GM23338 (cell line): ENCODE data around the gene GMPPA. TPM values are rescaled to one million over a fixed set of nuclear protein-coding genes. Genes with fewer than 3 reads are reported as not detected.

Experiments
- ATAC-seq: fragments of 200-7000 bp; cut with Tn5 transposase; 3 replicates; pipeline ENCODE4 v1.9.1; 2020
- DNase-seq: peaks from one replicate; pipeline ENCODE4 v3.0.0-alpha.2; 2015; ENCODE audit warnings: low spot score
- H2AFZ ChIP-seq: fragments of 200-600 bp; sonication (generic); 2 replicates; pipeline ENCODE4 v1.8.0; 2016; ENCODE audit warnings: antibody characterized with exemption, mild to moderate bottlenecking, moderate library complexity
- H3F3A ChIP-seq: fragments of 200-600 bp; sonication (generic); replicated peaks from 2 replicates; pipeline ENCODE4 v1.8.0; 2017; ENCODE audit warnings: antibody characterized with exemption, mixed run types, low read depth
- H3K27ac ChIP-seq: fragments of 200-600 bp; sonication (generic); 2 replicates; pipeline ENCODE4 v1.6.1; 2016; ENCODE audit warnings: low read depth
- H3K27me3 ChIP-seq: fragments of 200-600 bp; sonication (generic); 2 replicates; pipeline ENCODE4 v1.8.0; 2016; ENCODE audit warnings: mild to moderate bottlenecking, mixed run types, moderate library complexity; ENCODE audit not compliant: insufficient read depth
- H3K36me3 ChIP-seq: fragments of 200-600 bp; sonication (generic); 2 replicates; pipeline ENCODE4 v1.8.0; 2016; ENCODE audit warnings: mild to moderate bottlenecking; ENCODE audit not compliant: insufficient read depth
- H3K4me1 ChIP-seq: fragments of 200-600 bp; sonication (generic); 2 replicates; pipeline ENCODE4 v1.8.0; 2016; ENCODE audit warnings: mild to moderate bottlenecking, moderate library complexity; ENCODE audit not compliant: insufficient read depth
- H3K4me2 ChIP-seq: fragments of 200-600 bp; sonication (generic); 2 replicates; pipeline ENCODE4 v1.7.1; 2017; ENCODE audit warnings: mixed run types
- H3K4me3 ChIP-seq: fragments of 200-600 bp; sonication (generic); 2 replicates; pipeline ENCODE4 v1.6.1; 2016; ENCODE audit warnings: mixed run types
- H3K79me2 ChIP-seq: fragments of 200-600 bp; sonication (generic); replicated peaks from 2 replicates; pipeline ENCODE4 v1.8.0; 2017; ENCODE audit warnings: mild to moderate bottlenecking; ENCODE audit not compliant: insufficient read depth
- H3K9me2 ChIP-seq: fragments of 200-600 bp; sonication (generic); 2 replicates; pipeline ENCODE4 v1.8.0; 2017; ENCODE audit not compliant: insufficient read depth
- H4K20me1 ChIP-seq: fragments of 200-600 bp; sonication (generic); replicated peaks from 2 replicates; pipeline ENCODE4 v1.8.0; 2017; ENCODE audit warnings: mild to moderate bottlenecking; ENCODE audit not compliant: insufficient read depth
- H3K27ac Mint-ChIP-seq: 2 replicates; pipeline ENCODE4 v1.8.0; 2020; ENCODE audit warnings: inconsistent platforms, mild to moderate bottlenecking, moderate library complexity, mixed read lengths
- H3K27me3 Mint-ChIP-seq: 3 replicates; pipeline ENCODE4 v1.8.0; 2022; ENCODE audit warnings: low read depth, mild to moderate bottlenecking, moderate library complexity, mixed read lengths, inconsistent platforms; ENCODE audit not compliant: insufficient read depth, poor library complexity
- H3K36me3 Mint-ChIP-seq: 3 replicates; pipeline ENCODE4 v1.8.0; 2021; ENCODE audit warnings: low read depth, mild to moderate bottlenecking, inconsistent platforms, moderate library complexity, mixed read lengths
- H3K4me1 Mint-ChIP-seq: 3 replicates; pipeline ENCODE4 v1.8.0; 2020; ENCODE audit warnings: mild to moderate bottlenecking, inconsistent platforms, mixed read lengths
- H3K4me3 Mint-ChIP-seq: 3 replicates; pipeline ENCODE4 v1.8.0; 2021; ENCODE audit warnings: moderate library complexity, mild to moderate bottlenecking, inconsistent platforms, mixed read lengths
- H3K9me3 Mint-ChIP-seq: 3 replicates; pipeline ENCODE4 v1.8.0; 2020; ENCODE audit warnings: moderate library complexity, mild to moderate bottlenecking, inconsistent platforms, mixed read lengths
- CREB1 ChIP-seq: fragments of 250-450 bp; sonication (Bioruptor Pico); IDR thresholded peaks from 2 replicates; pipeline ENCODE4 v1.5.0; 2020; ENCODE audit warnings: low read depth, mild to moderate bottlenecking, moderate library complexity
- CTCF ChIP-seq, 2 experiments: fragments of 200-600 bp in 1 of 2; sonication (generic) in 1 of 2; conservative IDR thresholded peaks; 2 replicates each; pipeline versions ENCODE4 v1.5.1 to v1.6.1; 2016 to 2017; ENCODE audit warnings: antibody characterized with exemption in 2 of 2, low read depth in 2 of 2, mild to moderate bottlenecking in 2 of 2, moderate library complexity in 1 of 2
- ETS1 ChIP-seq: IDR thresholded peaks from 2 replicates; pipeline ENCODE4 v1.6.1; 2016; ENCODE audit warnings: antibody characterized with exemption
- EZH2 ChIP-seq: fragments of 200-600 bp; sonication (generic); IDR thresholded peaks from one replicate; pipeline ENCODE4 v1.8.0; 2017; ENCODE audit warnings: antibody characterized with exemption, mild to moderate bottlenecking, low read depth; ENCODE audit not compliant: unreplicated experiment
- EZH2phosphoT487 ChIP-seq: fragments of 200-600 bp; sonication (generic); IDR thresholded peaks from one replicate; pipeline ENCODE4 v1.8.1; 2018; ENCODE audit warnings: antibody characterized with exemption; ENCODE audit not compliant: unreplicated experiment
- JUNB ChIP-seq: IDR thresholded peaks from one replicate; pipeline ENCODE4 v1.6.1; 2016; ENCODE audit warnings: antibody characterized with exemption; ENCODE audit not compliant: unreplicated experiment
- NANOG ChIP-seq: IDR thresholded peaks from 2 replicates; pipeline ENCODE4 v1.6.1; 2016; ENCODE audit warnings: antibody characterized with exemption, borderline replicate concordance
- REST ChIP-seq: IDR thresholded peaks from one replicate; pipeline ENCODE4 v1.6.1; 2018; ENCODE audit warnings: antibody characterized with exemption; ENCODE audit not compliant: unreplicated experiment
- STAT1 ChIP-seq: IDR thresholded peaks from one replicate; pipeline ENCODE4 v1.6.1; 2016; ENCODE audit warnings: antibody characterized with exemption; ENCODE audit not compliant: unreplicated experiment
- ZNF114 ChIP-seq: fragments of 250-450 bp; sonication (Bioruptor Pico); IDR thresholded peaks from 2 replicates; pipeline ENCODE4 v1.5.0; 2020; ENCODE audit warnings: mild to moderate bottlenecking, moderate library complexity
- ZNF331 ChIP-seq: fragments of 250-450 bp; sonication (Bioruptor Pico); IDR thresholded peaks from 2 replicates; pipeline ENCODE4 v1.5.0; 2020; ENCODE audit warnings: low read depth, mild to moderate bottlenecking, moderate library complexity
- polyA plus RNA-seq: library from polyadenylated mRNA; unstranded; fragments of >200 nt; fragmentation: Nextera tagmentation; extraction: Ambion mirVana; gene quantifications from 2 replicates; pipeline ENCODE4 v1.2.1, GENCODE V29; 2016
- total RNA-seq: library from RNA; depleted of rRNA; stranded (reverse); fragments of >200 nt; shearing (Covaris generic); gene quantifications from 2 replicates; pipeline ENCODE4 v1.2.3, GENCODE V29; 2014

The GMPPA gene
- total and polyA plus RNA-seq, 2 experiments from 2014 or later, result 27.0 to 33.8 TPM

GRCh38 chr2:219467736-219468075 is 31.0 kb upstream of the GMPPA start (continued):
- TF ChIP-seq CTCF (conservative IDR thresholded peaks at IDR 0.05; ENCODE audit: low read depth in 2 of 2) (no peak), REST (no peak), ZNF331 (CRISPR knock-in tag) (no peak), NANOG (no peak), ZNF114 (CRISPR knock-in tag) (no peak), EZH2 (no peak)

- no peak for DNase-seq
- H3K9me2 ChIP-seq, result no peaks in the 10 kb centered on the region
- no peaks in the 10 kb centered on the region; the same call in 2 of the 3 replicates for H3K4me1 Mint-ChIP-seq
- no peak overlapping the region for H2AFZ ChIP-seq
- no peaks in the 10 kb centered on the region for H3K9me3 Mint-ChIP-seq
- H4K20me1 ChIP-seq, result no peaks in the 10 kb centered on the region
- no peaks in the 10 kb centered on the region for H3K4me1 ChIP-seq
- H3K4me2 ChIP-seq, result no peak overlapping the region
- no peak overlapping the region for H3K27ac Mint-ChIP-seq
- H3K4me3 ChIP-seq, result no peak overlapping the region
- no peaks in the 10 kb centered on the region for H3K36me3 ChIP-seq
- no peak overlapping the region for H3K27ac ChIP-seq
- no peak for ATAC-seq
- H3K4me3 Mint-ChIP-seq, result no peak overlapping the region
- no peaks in the 10 kb centered on the region for H3F3A ChIP-seq
- no peaks in the 10 kb centered on the region for H3K27me3 ChIP-seq
- H3K36me3 Mint-ChIP-seq, result peaks cover 3% of the 10 kb centered on the region; the same call in 1 of the 3 replicates
- peaks cover 25% of the 10 kb centered on the region for H3K27me3 Mint-ChIP-seq
- no peaks in the 10 kb centered on the region for H3K79me2 ChIP-seq
- TF ChIP-seq CTCF (conservative IDR thresholded peaks at IDR 0.05; ENCODE audit: low read depth in 2 of 2) (no peak), REST (no peak), CREB1 (CRISPR knock-in tag) (no peak), STAT1 (no peak), JUNB (no peak), ZNF331 (CRISPR knock-in tag) (no peak), EZH2 (no peak), ETS1 (no peak), EZH2phosphoT487 (no peak)
These were observed 30.1 kb upstream of the GMPPA start for GRCh38 chr2:219468410-219469185.
